GM23248 (cell line): Measurements from ENCODE around the gene FEZ2. TPM values are rescaled to one million over a fixed set of nuclear protein-coding genes. Genes with fewer than 3 reads are reported as not detected.

Experiments
- DNase-seq: peaks from one replicate; pipeline ENCODE4 v3.0.0-alpha.2; 2015
- H2AFZ ChIP-seq: fragments of 200-600 bp; sonication (generic); 2 replicates; pipeline ENCODE4 v1.6.1; 2016; ENCODE audit warnings: antibody characterized with exemption
- H3F3A ChIP-seq: fragments of 200-600 bp; sonication (generic); 2 replicates; pipeline ENCODE4 v1.6.1; 2016; ENCODE audit warnings: mild to moderate bottlenecking, antibody characterized with exemption, mixed run types; ENCODE audit not compliant: insufficient read depth
- H3K27ac ChIP-seq: fragments of 200-600 bp; sonication (generic); 2 replicates; pipeline ENCODE4 v1.5.1; 2016; ENCODE audit warnings: mild to moderate bottlenecking
- H3K27me3 ChIP-seq: fragments of 200-600 bp; sonication (generic); replicated peaks from 2 replicates; pipeline ENCODE4 v1.6.1; 2016; ENCODE audit warnings: mild to moderate bottlenecking; ENCODE audit not compliant: insufficient read depth
- H3K36me3 ChIP-seq: fragments of 200-600 bp; sonication (generic); 2 replicates; pipeline ENCODE4 v1.6.1; 2016; ENCODE audit warnings: low read depth, mild to moderate bottlenecking
- H3K4me1 ChIP-seq: fragments of 200-600 bp; sonication (generic); 2 replicates; pipeline ENCODE4 v1.6.1; 2016; ENCODE audit warnings: mild to moderate bottlenecking; ENCODE audit not compliant: insufficient read depth
- H3K4me2 ChIP-seq: fragments of 200-600 bp; sonication (generic); one replicate; pipeline ENCODE4 v1.6.1; 2016; ENCODE audit warnings: mild to moderate bottlenecking; ENCODE audit not compliant: unreplicated experiment
- H3K4me3 ChIP-seq: fragments of 200-600 bp; sonication (generic); 2 replicates; pipeline ENCODE4 v1.5.1; 2016; ENCODE audit warnings: mild to moderate bottlenecking
- H3K79me2 ChIP-seq: fragments of 200-600 bp; sonication (generic); 2 replicates; pipeline ENCODE4 v1.6.1; 2016; ENCODE audit warnings: mild to moderate bottlenecking; ENCODE audit not compliant: insufficient read depth
- H3K9ac ChIP-seq: fragments of 200-600 bp; sonication (generic); 2 replicates; pipeline ENCODE4 v1.6.1; 2016; ENCODE audit warnings: mild to moderate bottlenecking
- H3K9me2 ChIP-seq: fragments of 200-600 bp; sonication (generic); 2 replicates; pipeline ENCODE4 v1.6.1; 2016; ENCODE audit warnings: mixed run types, mild to moderate bottlenecking, moderate library complexity; ENCODE audit not compliant: insufficient read depth
- H3K9me3 ChIP-seq: fragments of 200-600 bp; sonication (generic); one replicate; pipeline ENCODE4 v1.6.1; 2017; ENCODE audit warnings: low read depth
- H4K20me1 ChIP-seq: fragments of 200-600 bp; sonication (generic); 2 replicates; pipeline ENCODE4 v1.6.0; 2016; ENCODE audit not compliant: insufficient read depth
- EZH2 ChIP-seq: fragments of 200-600 bp; sonication (generic); IDR thresholded peaks from 2 replicates; pipeline ENCODE4 v1.6.1; 2018; ENCODE audit warnings: antibody characterized with exemption, mild to moderate bottlenecking; ENCODE audit not compliant: insufficient read depth, poor library complexity, severe bottlenecking
- EZH2phosphoT487 ChIP-seq: fragments of 200-600 bp; sonication (generic); IDR thresholded peaks from 2 replicates; pipeline ENCODE4 v1.6.1; 2018; ENCODE audit warnings: antibody characterized with exemption, moderate library complexity, mild to moderate bottlenecking, low read depth; ENCODE audit not compliant: insufficient read depth
- WGBS, 2 experiments: methylation state at CpG; one replicate each; pipeline ENCODE4 v1.1.6; 2015 to 2017; ENCODE audit warnings: low lambda C conversion rate in 2 of 2, low coverage in 1 of 2; ENCODE audit errors: missing lambda C conversion rate in 2 of 2; 5-methylcytosine and 5-hydroxymethylcytosine counted together
- in situ Hi-C: fragments of 300-500 bp; cut with MboI; formaldehyde crosslinking; loops from 2 replicates; pipeline ENCODE4 v1.15.0; 2020
- polyA plus RNA-seq: library from polyadenylated mRNA; unstranded; fragments of >200 nt; fragmentation: Nextera tagmentation; extraction: Ambion mirVana; gene quantifications from 2 replicates; pipeline ENCODE4 v1.2.1, GENCODE V29; 2016
- total RNA-seq: library from RNA; depleted of rRNA; stranded (reverse); fragments of >200 nt; shearing (Covaris generic); gene quantifications from 2 replicates; pipeline ENCODE4 v1.2.3, GENCODE V29; 2014

The FEZ2 gene
- total and polyA plus RNA-seq, 2 experiments from 2014 or later, result 48.8 to 93.2 TPM

- H3K79me2 ChIP-seq, result peaks cover 97% of the 10 kb centered on the region
- no peak overlapping the region for H3K9ac ChIP-seq
- no peak overlapping the region for H2AFZ ChIP-seq
- no peak overlapping the region for H3K4me2 ChIP-seq
- H3K36me3 ChIP-seq, result peaks cover 61% of the 10 kb centered on the region
- in situ Hi-C loops, result loop anchor here (25.0 kb wide), 1 partner anchor 213 kb away; no protein-coding TSS in a partner anchor
- H3K27me3 ChIP-seq, result no peaks in the 10 kb centered on the region
- H3K4me3 ChIP-seq, result no peak overlapping the region
- H3K9me3 ChIP-seq, result no peaks in the 10 kb centered on the region
- no peaks in the 10 kb centered on the region for H3K9me2 ChIP-seq
- WGBS, 2 experiments, result 75 to 77% methylated on average over 2 of the region's 2 CpGs
- H3F3A ChIP-seq, result peaks cover 27% of the 10 kb centered on the region
- H3K4me1 ChIP-seq, result peaks cover 16% of the 10 kb centered on the region
- no peak for DNase-seq
- H4K20me1 ChIP-seq, result no peaks in the 10 kb centered on the region
- TF ChIP-seq EZH2phosphoT487, result no peak
- no peak for TF ChIP-seq EZH2
- no peak overlapping the region for H3K27ac ChIP-seq
Measured at GRCh38 chr2:36574560-36574959, 23.4 kb downstream of the FEZ2 start.

- H4K20me1 ChIP-seq, result no peaks in the 10 kb centered on the region
- in situ Hi-C loops, result loop anchor here (25.0 kb wide), 1 partner anchor 214 kb away; no protein-coding TSS in a partner anchor
- H3K4me1 ChIP-seq, result peaks cover 30% of the 10 kb centered on the region
- TF ChIP-seq EZH2phosphoT487, result no peak
- TF ChIP-seq EZH2, result no peak
- 0 out of 2 replicates have a peak overlapping the region, but pooled peaks have one; percentile 4 for H3K27ac ChIP-seq
- 89 to 100% methylated on average over 1 of the region's 1 CpG for WGBS, 2 experiments
- H3K27me3 ChIP-seq, result no peaks in the 10 kb centered on the region
- H3K9ac ChIP-seq, result no peak overlapping the region
- H3K4me2 ChIP-seq, result no peak overlapping the region
- peaks cover 40% of the 10 kb centered on the region for H3F3A ChIP-seq
- no peaks in the 10 kb centered on the region for H3K9me3 ChIP-seq
- DNase-seq, result no peak
- H3K4me3 ChIP-seq, result no peak overlapping the region
- H3K36me3 ChIP-seq, result peaks cover 53% of the 10 kb centered on the region
- H3K79me2 ChIP-seq, result peaks cover 85% of the 10 kb centered on the region
- no peaks in the 10 kb centered on the region for H3K9me2 ChIP-seq
- H2AFZ ChIP-seq, result no peak overlapping the region
Measured at GRCh38 chr2:36573165-36573564, 24.8 kb downstream of the FEZ2 start.

GRCh38 chr2:36572719-36573059 lies 25.3 kb downstream of the FEZ2 start:
- Histone ChIP-seq H2AFZ (no peak overlapping the region), H3F3A (peaks cover 45% of the 10 kb centered on the region), H3K79me2 (peaks cover 86% of the 10 kb centered on the region), H3K4me2 (no peak overlapping the region), H3K4me3 (no peak overlapping the region), H4K20me1 (no peaks in the 10 kb centered on the region), H3K36me3 (peaks cover 48% of the 10 kb centered on the region), H3K27ac (0 out of 2 replicates have a peak overlapping the region, but pooled peaks have one; percentile 4), H3K9me2 (no peaks in the 10 kb centered on the region), H3K4me1 (peaks cover 35% of the 10 kb centered on the region), H3K9me3 (no peaks in the 10 kb centered on the region), H3K9ac (no peak overlapping the region), H3K27me3 (no peaks in the 10 kb centered on the region)
- no peak for TF ChIP-seq EZH2phosphoT487
- TF ChIP-seq EZH2, result no peak
- WGBS, 2 experiments, result 42 to 47% methylated on average over 4 of the region's 4 CpGs
- in situ Hi-C loops, result loop anchor here (25.0 kb wide), 1 partner anchor 215 kb away; no protein-coding TSS in a partner anchor
- DNase-seq, result no peak

GRCh38 chr2:36572054-36572718 lies 25.8 kb downstream of the FEZ2 start:
- in situ Hi-C loops, result loop anchor here (25.0 kb wide), 1 partner anchor 215 kb away; no protein-coding TSS in a partner anchor
- H3K27ac ChIP-seq, result 0 out of 2 replicates have a peak overlapping the region, but pooled peaks have one; percentile 4
- peaks cover 43% of the 10 kb centered on the region for H3K36me3 ChIP-seq
- no peaks in the 10 kb centered on the region for H4K20me1 ChIP-seq
- H3K4me2 ChIP-seq, result no peak overlapping the region
- H2AFZ ChIP-seq, result no peak overlapping the region
- H3K27me3 ChIP-seq, result no peaks in the 10 kb centered on the region
- peaks cover 39% of the 10 kb centered on the region for H3K4me1 ChIP-seq
- peaks cover 50% of the 10 kb centered on the region for H3F3A ChIP-seq
- H3K4me3 ChIP-seq, result no peak overlapping the region
- peaks cover 86% of the 10 kb centered on the region for H3K79me2 ChIP-seq
- H3K9me3 ChIP-seq, result no peaks in the 10 kb centered on the region
- no peak overlapping the region for H3K9ac ChIP-seq
- DNase-seq, result no peak
- no peak for TF ChIP-seq EZH2
- no peak for TF ChIP-seq EZH2phosphoT487
- no peaks in the 10 kb centered on the region for H3K9me2 ChIP-seq
- WGBS, 2 experiments, result 56 to 57% methylated on average over 3 of the region's 3 CpGs
